ENCODE data around the gene ERBB4.

DNA sequence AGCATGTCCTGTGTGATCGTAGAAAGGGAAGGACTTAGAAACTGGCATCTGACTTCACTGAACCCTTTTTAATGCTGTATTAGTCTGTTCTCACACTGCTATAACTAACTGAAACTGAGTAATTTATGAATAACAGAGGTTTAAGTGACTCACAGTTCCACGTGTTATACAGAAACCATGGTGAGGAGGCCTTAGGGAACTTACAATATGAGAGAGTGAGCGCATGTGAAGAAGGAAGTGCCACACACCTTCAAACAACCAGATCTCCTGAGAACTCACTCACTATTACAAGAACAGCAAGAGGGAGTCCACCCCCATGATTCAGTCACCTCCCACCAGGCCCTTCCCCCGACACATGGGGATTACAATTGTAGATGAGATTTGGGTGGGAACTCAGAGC lies 1170.9 kb downstream of the ERBB4 start:
- TF ChIP-seq POLR2AphosphoS5 (IDR thresholded peaks at IDR 0.05), result no peak
- TF ChIP-seq, protein P1, sequence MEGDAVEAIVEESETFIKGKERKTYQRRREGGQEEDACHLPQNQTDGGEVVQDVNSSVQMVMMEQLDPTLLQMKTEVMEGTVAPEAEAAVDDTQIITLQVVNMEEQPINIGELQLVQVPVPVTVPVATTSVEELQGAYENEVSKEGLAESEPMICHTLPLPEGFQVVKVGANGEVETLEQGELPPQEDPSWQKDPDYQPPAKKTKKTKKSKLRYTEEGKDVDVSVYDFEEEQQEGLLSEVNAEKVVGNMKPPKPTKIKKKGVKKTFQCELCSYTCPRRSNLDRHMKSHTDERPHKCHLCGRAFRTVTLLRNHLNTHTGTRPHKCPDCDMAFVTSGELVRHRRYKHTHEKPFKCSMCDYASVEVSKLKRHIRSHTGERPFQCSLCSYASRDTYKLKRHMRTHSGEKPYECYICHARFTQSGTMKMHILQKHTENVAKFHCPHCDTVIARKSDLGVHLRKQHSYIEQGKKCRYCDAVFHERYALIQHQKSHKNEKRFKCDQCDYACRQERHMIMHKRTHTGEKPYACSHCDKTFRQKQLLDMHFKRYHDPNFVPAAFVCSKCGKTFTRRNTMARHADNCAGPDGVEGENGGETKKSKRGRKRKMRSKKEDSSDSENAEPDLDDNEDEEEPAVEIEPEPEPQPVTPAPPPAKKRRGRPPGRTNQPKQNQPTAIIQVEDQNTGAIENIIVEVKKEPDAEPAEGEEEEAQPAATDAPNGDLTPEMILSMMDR (IDR thresholded peaks at IDR 0.05), result no peak
- no peak for TF ChIP-seq EP300 (IDR thresholded peaks at IDR 0.05)
